H1 (cell line): ENCODE results near the gene GRIK2. TPM values are rescaled to one million over a fixed set of nuclear protein-coding genes. Genes with fewer than 3 reads are reported as not detected.

Experiments
- CTCF ChIA-PET: fragments of 300-600 bp; sonication (Branson Sonifier 250); formaldehyde crosslinking; loops from one replicate; lab custom pipeline; 2021; ENCODE audit not compliant: partially characterized antibody; lab: Charles Lee
- POLR2A ChIA-PET: fragments of 300-600 bp; sonication (Branson Sonifier 250); formaldehyde crosslinking; loops from one replicate; lab custom pipeline; 2021; ENCODE audit warnings: inconsistent platforms; ENCODE audit not compliant: partially characterized antibody; lab: Charles Lee
- DNase-seq, 2 experiments: peaks; one replicate each; pipeline versions ENCODE4 v3.0.0 to v3.0.0-alpha.2; 2010 to 2022; ENCODE audit warnings: low spot score in 2 of 2, low read depth in 1 of 2, mixed read lengths in 1 of 2
- FAIRE-seq: peaks from 2 replicates; lab custom pipeline; 2011; peaks lifted over from hg19 to GRCh38; lab: Jason Lieb, UNC
- H2AFZ ChIP-seq: 2 replicates; pipeline ENCODE4 v1.8.1; 2012; ENCODE audit warnings: low read length, inconsistent platforms
- H2AK5ac ChIP-seq: 2 replicates; pipeline ENCODE4 v1.6.1; 2013; ENCODE audit warnings: low read depth, low read length
- H2BK120ac ChIP-seq: replicated peaks from 2 replicates; pipeline ENCODE3; 2013; ENCODE audit warnings: low read depth, low read length, inconsistent platforms
- H2BK12ac ChIP-seq: 2 replicates; pipeline ENCODE4 v1.6.1; 2013; ENCODE audit warnings: low read depth, low read length
- H2BK15ac ChIP-seq: 2 replicates; pipeline ENCODE4 v1.6.1; 2013; ENCODE audit warnings: low read length
- H2BK20ac ChIP-seq: 2 replicates; pipeline ENCODE4 v1.6.1; 2013; ENCODE audit warnings: low read length
- H2BK5ac ChIP-seq: 2 replicates; pipeline ENCODE4 v1.6.1; 2013; ENCODE audit warnings: low read depth, low read length
- H3K14ac ChIP-seq: 2 replicates; pipeline ENCODE4 v1.6.1; 2013; ENCODE audit warnings: inconsistent platforms; ENCODE audit not compliant: insufficient read length
- H3K18ac ChIP-seq: 2 replicates; pipeline ENCODE4 v1.6.1; 2013; ENCODE audit warnings: low read length; ENCODE audit errors: extremely low read depth
- H3K23ac ChIP-seq: 2 replicates; pipeline ENCODE4 v1.6.1; 2013; ENCODE audit warnings: inconsistent platforms; ENCODE audit not compliant: insufficient read length
- H3K23me2 ChIP-seq: 2 replicates; pipeline ENCODE4 v1.6.1; 2013; ENCODE audit warnings: low read depth, low read length
- H3K27ac ChIP-seq: 2 replicates; pipeline ENCODE4 v1.6.1; 2011; ENCODE audit warnings: low read depth, low read length, inconsistent platforms
- H3K27me3 ChIP-seq, 4 experiments: replicated peaks in 1 of 4; 1 replicate in 1 of 4; 2 replicates in 3 of 4; pipeline versions ENCODE4 v1.6.1 to v1.8.1; 2011 to 2013; ENCODE audit warnings: low read length in 3 of 4, mild to moderate bottlenecking in 3 of 4, inconsistent platforms in 2 of 4, mixed read lengths in 2 of 4, moderate library complexity in 1 of 4; ENCODE audit not compliant: control insufficient read depth in 3 of 4, insufficient read depth in 3 of 4; ENCODE audit errors: extremely low read depth in 1 of 4
- H3K36me3 ChIP-seq, 4 experiments: 2 replicates each; pipeline versions ENCODE4 v1.6.1 to v1.8.1; 2011 to 2013; ENCODE audit warnings: mild to moderate bottlenecking in 4 of 4, low read length in 3 of 4, moderate library complexity in 2 of 4, control low read depth in 1 of 4, inconsistent platforms in 1 of 4; ENCODE audit not compliant: insufficient read depth in 4 of 4, control insufficient read depth in 2 of 4
- H3K4ac ChIP-seq: replicated peaks from 2 replicates; pipeline ENCODE3; 2013; ENCODE audit warnings: low read length, low read depth, mixed read lengths, inconsistent platforms; ENCODE audit not compliant: insufficient read length
- H3K4me1 ChIP-seq, 4 experiments: replicated peaks in 1 of 4; 1 replicate in 1 of 4; 2 replicates in 3 of 4; pipeline versions ENCODE4 v1.6.1 to v1.8.1; 2011 to 2013; ENCODE audit warnings: low read length in 3 of 4, inconsistent platforms in 2 of 4, mixed read lengths in 1 of 4; ENCODE audit not compliant: insufficient read depth in 4 of 4, control insufficient read depth in 3 of 4
- H3K4me2 ChIP-seq, 2 experiments: 2 replicates each; pipeline versions ENCODE4 v1.6.1 to v1.8.1; 2011 to 2013; ENCODE audit warnings: low read depth in 2 of 2, low read length in 2 of 2, control low read depth in 1 of 2, inconsistent platforms in 1 of 2, mild to moderate bottlenecking in 1 of 2; ENCODE audit not compliant: insufficient read depth in 1 of 2
- H3K4me3 ChIP-seq, 4 experiments: fragments of 200-600, 300-600 bp in 1 of 4; sonication (generic), shearing (Covaris generic), sonication (Bioruptor Twin) in 1 of 4; 2 replicates each; pipeline versions ENCODE4 v1.5.1 to v1.8.1; 2011 to 2016; ENCODE audit warnings: low read length in 4 of 4, low read depth in 3 of 4, control low read depth in 2 of 4, inconsistent platforms in 2 of 4, mild to moderate bottlenecking in 2 of 4, mixed read lengths in 1 of 4, moderate library complexity in 1 of 4; ENCODE audit not compliant: insufficient read depth in 2 of 4; ENCODE audit errors: extremely low read depth in 1 of 4
- H3K56ac ChIP-seq: replicated peaks from 2 replicates; pipeline ENCODE3; 2013; ENCODE audit warnings: low read depth, mild to moderate bottlenecking, mixed read lengths, low read length, inconsistent platforms; ENCODE audit not compliant: insufficient read length
- H3K79me1 ChIP-seq: 2 replicates; pipeline ENCODE4 v1.6.1; 2013; ENCODE audit warnings: low read depth, low read length, control low read depth
- H3K79me2 ChIP-seq, 2 experiments: 2 replicates each; pipeline versions ENCODE4 v1.6.1 to v1.8.1; 2012 to 2013; ENCODE audit warnings: low read length in 2 of 2, mild to moderate bottlenecking in 2 of 2, inconsistent platforms in 1 of 2; ENCODE audit not compliant: insufficient read depth in 2 of 2, control insufficient read depth in 1 of 2
- H3K9ac ChIP-seq, 4 experiments: replicated peaks in 1 of 4; 1 replicate in 1 of 4; 2 replicates in 3 of 4; pipeline versions ENCODE4 v1.6.1 to v1.8.1; 2011 to 2013; ENCODE audit warnings: low read depth in 3 of 4, low read length in 3 of 4, control low read depth in 2 of 4, mild to moderate bottlenecking in 2 of 4, moderate library complexity in 2 of 4, inconsistent platforms in 1 of 4; ENCODE audit errors: extremely low read depth in 1 of 4
- H3K9me3 ChIP-seq, 2 experiments: 2 replicates each; pipeline versions ENCODE4 v1.6.1 to v1.8.1; 2012 to 2013; ENCODE audit warnings: mild to moderate bottlenecking in 2 of 2, moderate library complexity in 2 of 2, control low read depth in 1 of 2, inconsistent platforms in 1 of 2, low read depth in 1 of 2, low read length in 1 of 2, mixed read lengths in 1 of 2; ENCODE audit not compliant: insufficient read depth in 2 of 2
- H4K20me1 ChIP-seq, 2 experiments: replicated peaks in 1 of 2; 2 replicates each; pipeline versions ENCODE3 to v1.8.1; 2011 to 2013; ENCODE audit warnings: inconsistent platforms in 2 of 2, low read length in 2 of 2, mild to moderate bottlenecking in 1 of 2; ENCODE audit not compliant: insufficient read depth in 2 of 2, control insufficient read depth in 1 of 2
- H4K5ac ChIP-seq: 2 replicates; pipeline ENCODE4 v1.6.1; 2013; ENCODE audit warnings: low read length, low read depth, mixed read lengths, inconsistent platforms; ENCODE audit not compliant: insufficient read length
- H4K8ac ChIP-seq: 2 replicates; pipeline ENCODE4 v1.8.0; 2013; ENCODE audit warnings: mild to moderate bottlenecking, moderate library complexity, low read length, inconsistent platforms; ENCODE audit not compliant: insufficient read depth; ENCODE audit errors: extremely low read depth
- H4K91ac ChIP-seq: replicated peaks from 2 replicates; pipeline ENCODE3; 2013; ENCODE audit warnings: low read length, mixed read lengths, inconsistent platforms; ENCODE audit not compliant: insufficient read length
- CBX8 ChIP-seq: fragments of 300-800, 300-1000 bp; sonication (generic); IDR thresholded peaks from 2 replicates; pipeline ENCODE4 v1.7.1; 2016; ENCODE audit warnings: low read depth, low read length, borderline replicate concordance
- CEBPB ChIP-seq: IDR thresholded peaks from 2 replicates; pipeline ENCODE4 v1.6.1; 2012; ENCODE audit warnings: low read depth, low read length
- EGR1 ChIP-seq: IDR thresholded peaks from 2 replicates; pipeline ENCODE4 v1.6.1; 2011; ENCODE audit warnings: low read depth, low read length, borderline replicate concordance
- EP300 ChIP-seq, 2 experiments: IDR thresholded peaks; 1 replicate in 1 of 2; 2 replicates in 1 of 2; pipeline ENCODE4 v1.6.1; 2011 to 2012; ENCODE audit warnings: low read depth in 2 of 2, low read length in 2 of 2, mild to moderate bottlenecking in 2 of 2, borderline replicate concordance in 1 of 2, inconsistent platforms in 1 of 2, moderate library complexity in 1 of 2
- HDAC6 ChIP-seq: IDR thresholded peaks from one replicate; pipeline ENCODE4 v1.7.1; 2012; ENCODE audit warnings: low read depth, mild to moderate bottlenecking, inconsistent platforms, low read length, moderate library complexity
- MAFK ChIP-seq: IDR thresholded peaks from 2 replicates; pipeline ENCODE4 v1.6.1; 2012; ENCODE audit warnings: low read depth, mild to moderate bottlenecking, improper control_type of control experiment, low read length
- NRF1 ChIP-seq: IDR thresholded peaks from 2 replicates; pipeline ENCODE4 v1.6.1; 2011; ENCODE audit warnings: mild to moderate bottlenecking, low read depth, low read length, improper control_type of control experiment
- POLR2A ChIP-seq, 2 experiments: IDR thresholded peaks; 1 replicate in 1 of 2; 2 replicates in 1 of 2; pipeline ENCODE4 v1.6.1; 2011; ENCODE audit warnings: low read depth in 2 of 2, low read length in 2 of 2, mild to moderate bottlenecking in 2 of 2; ENCODE audit errors: control extremely low read depth in 1 of 2
- RAD21 ChIP-seq, 2 experiments: IDR thresholded peaks in 1 of 2; conservative IDR thresholded peaks in 1 of 2; 2 replicates each; pipeline ENCODE4 v1.6.1; 2011; ENCODE audit warnings: low read depth in 2 of 2, low read length in 2 of 2, improper control_type of control experiment in 1 of 2, inconsistent platforms in 1 of 2, mild to moderate bottlenecking in 1 of 2, moderate library complexity in 1 of 2
- SIX5 ChIP-seq: IDR thresholded peaks from 2 replicates; pipeline ENCODE4 v1.6.1; 2011; ENCODE audit warnings: mild to moderate bottlenecking, low read depth, low read length
- TBP ChIP-seq: IDR thresholded peaks from 2 replicates; pipeline ENCODE4 v1.6.1; 2011; ENCODE audit warnings: low read depth, low read length, improper control_type of control experiment
- TCF12 ChIP-seq: IDR thresholded peaks from 2 replicates; pipeline ENCODE4 v1.6.1; 2011; ENCODE audit warnings: low read depth, mild to moderate bottlenecking, low read length
- WGBS, 2 experiments: shearing (Covaris generic) in 1 of 2; methylation state at CpG; one replicate each; pipeline versions ENCODE4 v1.1.6 to v1.1.7; 2013 to 2015; ENCODE audit warnings: low lambda C conversion rate in 2 of 2, mixed read lengths in 2 of 2, inconsistent platforms in 1 of 2, low coverage in 1 of 2, missing lambda C conversion rate in 1 of 2; ENCODE audit not compliant: insufficient replicate concordance in 2 of 2, insufficient coverage in 1 of 2, insufficient read length in 1 of 2; ENCODE audit errors: extremely low coverage in 1 of 2, missing lambda C conversion rate in 1 of 2; 5-methylcytosine and 5-hydroxymethylcytosine counted together
- polyA plus RNA-seq, 7 experiments: library from polyadenylated mRNA; depleted of rRNA in 3 of 7; stranded (reverse) in 5 of 7; unstranded in 2 of 7; fragments of >200 nt in 5 of 7; fragments of 200-250 nt in 2 of 7; gene quantifications; 1 replicate in 5 of 7; 2 replicates in 1 of 7; 4 replicates in 1 of 7; pipeline versions ENCODE4 v1.2.1 to v1.2.3, GENCODE V29; 2011 to 2013; ENCODE audit warnings: missing spikeins in 2 of 7, mixed read lengths in 2 of 7
- total RNA-seq: library from RNA; stranded (reverse); fragmentation: NEBNext Ultra II Directional; extraction: Animal tissue kit (Norgen Biotek cat#: 25700); gene quantifications from 2 replicates; pipeline ENCODE4 v1.2.1, GENCODE V29; 2021

The GRIK2 gene
- total and polyA plus RNA-seq, 2 of the 8 experiments (the other 6 are each of a cell fraction or from before 2014, with no cell fraction given): 1.8 to 2.2 TPM

DNA sequence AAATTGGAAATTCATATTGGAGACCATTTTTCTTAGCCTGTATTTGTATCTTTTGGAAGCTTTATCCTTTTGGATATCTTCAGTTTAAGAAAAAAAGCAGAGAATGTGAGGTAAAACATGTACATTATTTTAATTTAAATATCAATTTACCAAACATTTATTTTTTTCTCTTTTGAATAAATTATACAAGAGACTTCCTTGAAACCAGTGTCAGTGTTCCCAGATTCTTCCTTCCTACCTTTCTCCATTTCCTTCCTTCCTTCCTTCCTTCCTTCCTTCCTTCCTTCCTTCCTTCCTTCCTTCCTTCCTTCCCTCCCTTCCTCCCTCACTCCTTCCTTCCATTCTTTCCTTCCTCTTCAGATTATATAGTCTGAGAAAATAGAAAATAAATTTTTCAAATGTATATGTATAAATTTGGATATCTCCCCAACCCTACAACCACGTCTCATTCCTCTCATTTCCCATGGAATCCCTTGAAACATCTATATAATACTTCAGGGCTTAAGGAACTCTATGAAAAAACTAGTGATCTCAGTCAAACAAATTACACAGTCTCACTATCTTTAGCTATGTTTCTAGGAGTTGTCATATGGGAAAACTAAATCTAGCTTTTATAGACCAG is 528.4 kb downstream of the GRIK2 start:
- Histone ChIP-seq H3K23me2 (no peaks in the 10 kb centered on the region), H3K23ac (no peak overlapping the region), H3K9ac (no peak overlapping the region), H2BK12ac (no peak overlapping the region), H3K4me1 (no peaks in the 10 kb centered on the region), H4K91ac (no peak overlapping the region), H3K14ac (no peak overlapping the region), H2AK5ac (no peak overlapping the region), H3K27ac (no peak overlapping the region), H4K5ac (no peak overlapping the region), H2BK20ac (no peak overlapping the region), H3K4me2 (no peak overlapping the region), H2AFZ (no peak overlapping the region), H3K79me2 (no peaks in the 10 kb centered on the region), H2BK120ac (no peak overlapping the region), H4K8ac (no peak overlapping the region), H4K20me1 (no peaks in the 10 kb centered on the region), H3K4ac (no peak overlapping the region), H3K18ac (no peak overlapping the region), H3K56ac (no peak overlapping the region), H3K9me3 (no peaks in the 10 kb centered on the region), H3K4me3 (no peak overlapping the region), H2BK5ac (no peak overlapping the region), H3K27me3 (no peaks in the 10 kb centered on the region), H2BK15ac (no peak overlapping the region), H3K36me3 (no peaks in the 10 kb centered on the region), H3K79me1 (no peaks in the 10 kb centered on the region)
- no peak for DNase-seq
- ChIA-PET CTCF (interaction anchor here (1.1 kb wide), 1 partner anchor 11 kb away, joined by 3 read pairs; no protein-coding TSS in a partner anchor), POLR2A (no interaction called here)
- no peak for FAIRE-seq
- WGBS, 2 experiments: 95% methylated on average over 1 of the region's 1 CpG; no CpG with 5 or more reads in 1 of the 2 experiments
- TF ChIP-seq EGR1 (no peak), MAFK (no peak), SIX5 (no peak), EP300 (IDR thresholded peaks at IDR 0.05; ENCODE audit: borderline replicate concordance in 1 of 2, low read depth in 2 of 2, low read length in 2 of 2) (no peak), TBP (no peak), HDAC6 (no peak), RAD21 (IDR thresholded peaks at IDR 0.05 in 1 of 2, conservative IDR thresholded peaks at IDR 0.05 in 1 of 2; ENCODE audit: low read depth in 2 of 2, low read length in 2 of 2) (no peak), TCF12 (no peak), CEBPB (no peak), CBX8 (no peak), POLR2A (IDR thresholded peaks at IDR 0.05; ENCODE audit: control extremely low read depth in 1 of 2, low read depth in 2 of 2, low read length in 2 of 2) (no peak), NRF1 (no peak)
